ENCODE measurements around the gene SLC25A45.
"Not testable (repeated sequence)": the region's sequence is repeated elsewhere in the genome, so short reads cannot be mapped to it uniquely, and the experiment has no call there.

SLC25A45 gene

DNA sequence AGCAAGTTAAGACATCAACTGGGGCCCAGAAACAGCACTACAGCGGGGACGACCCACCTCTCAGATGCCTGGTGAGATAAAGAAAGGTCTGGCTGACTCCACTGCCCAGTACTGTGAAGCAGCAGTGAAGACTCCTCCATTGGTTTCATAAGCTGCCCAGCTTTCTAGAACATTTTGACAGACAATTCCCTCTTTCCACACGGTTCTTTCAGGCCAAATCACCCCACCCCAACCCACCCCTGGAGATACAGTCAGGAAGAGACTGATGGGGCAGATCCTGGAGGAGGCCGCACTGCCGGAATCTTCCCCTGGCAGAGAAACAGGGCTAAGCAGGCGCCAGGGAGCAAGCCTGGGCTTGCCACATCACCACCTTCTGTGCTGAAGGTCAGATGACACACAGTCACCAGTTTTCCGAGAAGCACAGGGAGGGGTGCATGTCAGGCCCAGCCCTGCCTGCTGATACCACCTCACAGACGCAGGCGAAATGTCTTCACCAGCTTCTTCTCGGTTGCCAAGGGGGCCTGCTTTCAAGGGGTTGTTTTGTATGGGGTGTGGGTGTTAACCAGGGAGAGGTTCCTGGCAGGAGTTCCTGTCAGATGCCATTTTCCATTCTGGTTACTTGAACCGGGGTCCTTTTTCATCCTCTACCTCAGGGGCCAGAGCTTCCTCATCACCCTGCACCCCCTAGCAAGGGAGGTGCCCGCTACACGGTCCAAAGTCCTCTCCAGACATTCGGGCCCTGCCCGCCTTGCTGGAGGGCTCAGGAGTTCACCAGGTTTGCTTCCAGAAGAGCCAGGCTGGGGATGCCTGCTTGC lies 38.7 kb upstream of the SLC25A45 start:
- DNase-seq = peak; percentile 95 to 98

GRCh38 chr11:65420506-65420905 lies 38.1 kb upstream of the SLC25A45 start:
- DNase-seq = no peak

DNA sequence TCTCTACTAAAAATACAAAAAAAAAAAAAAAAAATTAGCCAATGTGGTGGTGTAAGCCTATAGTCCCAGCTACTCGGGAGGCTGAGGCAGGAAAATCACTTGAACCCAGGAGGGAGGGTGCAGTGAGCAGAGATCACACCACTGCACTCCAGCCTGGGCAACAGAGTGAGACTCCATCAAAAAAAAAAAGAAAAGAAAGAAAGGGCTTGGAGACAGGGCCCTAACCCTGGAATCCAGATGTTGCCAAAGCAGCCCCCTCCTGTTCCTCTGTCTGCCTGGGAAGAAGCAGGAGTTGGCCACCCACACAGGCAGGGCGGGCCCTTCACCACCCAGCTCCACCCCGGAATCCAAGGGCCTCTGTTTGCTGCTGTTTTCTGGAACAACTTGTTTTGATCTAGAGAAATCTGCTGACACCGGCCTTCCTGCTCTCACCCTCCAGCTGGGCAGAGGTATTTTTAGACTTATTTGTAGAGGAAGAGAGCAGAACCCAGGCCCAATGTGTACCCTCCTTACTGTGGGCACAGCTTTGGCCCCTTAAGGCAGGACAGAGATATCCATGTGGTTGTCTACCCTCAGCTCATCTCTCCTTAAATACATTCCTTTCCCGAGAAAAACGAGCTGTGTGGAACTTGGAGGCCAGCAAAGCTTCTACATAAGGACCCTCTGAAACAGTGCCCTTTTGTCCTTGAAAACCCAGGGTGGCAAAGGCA lies 37.5 kb upstream of the SLC25A45 start:
- peak; percentile 86 to 94 for DNase-seq

GRCh38 chr11:65419460-65419771 lies 37.0 kb upstream of the SLC25A45 start:
- DNase-seq = peak; percentile 47 to 62

DNA sequence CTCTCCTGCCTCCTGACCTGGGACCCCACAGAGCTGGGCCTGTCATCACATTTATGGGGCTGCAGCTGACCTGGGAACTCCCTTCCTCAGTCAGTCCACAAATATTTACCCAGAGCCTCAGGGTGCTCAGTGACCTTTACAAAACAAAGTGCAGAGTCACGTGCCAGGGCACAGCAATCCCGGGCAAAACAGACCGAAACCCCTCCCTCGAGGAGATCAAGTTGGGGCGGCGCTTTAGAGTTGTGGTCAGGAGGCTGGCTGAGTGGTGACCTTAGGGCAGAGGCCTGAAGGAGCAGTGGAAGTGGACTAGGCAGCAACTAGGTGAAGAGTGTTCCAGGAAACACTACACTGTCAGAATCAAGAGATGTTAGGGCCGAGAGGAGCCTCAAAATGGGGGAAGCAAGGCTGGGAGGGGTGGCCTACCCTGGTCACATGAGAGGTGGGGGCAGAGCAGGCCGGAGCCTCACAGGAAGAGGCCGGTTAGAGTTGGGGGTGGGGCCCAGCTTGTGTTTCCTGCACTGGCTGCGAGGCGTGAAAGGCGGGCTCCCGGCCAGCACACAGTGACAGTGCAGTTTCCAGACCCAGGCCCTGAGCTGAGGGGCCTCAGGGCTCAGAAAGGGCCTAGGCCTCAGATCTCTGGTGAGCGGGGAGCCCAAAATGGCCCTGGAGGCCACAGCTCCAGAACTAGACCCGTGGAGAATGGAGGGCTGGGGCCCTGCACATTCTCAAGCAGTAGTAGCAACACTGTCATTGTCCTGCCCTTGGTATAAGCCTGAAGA lies 36.4 kb upstream of the SLC25A45 start:
- DNase-seq = peak; percentile 95 to 98

- peak in 1 of 2 donors; percentile 37 for DNase-seq
Measured at GRCh38 chr11:65418431-65418680, 35.9 kb upstream of the SLC25A45 start.

GRCh38 chr11:65417702-65418430 lies 35.4 kb upstream of the SLC25A45 start:
- peak in 1 of 2 donors; percentile 50 for DNase-seq

DNA sequence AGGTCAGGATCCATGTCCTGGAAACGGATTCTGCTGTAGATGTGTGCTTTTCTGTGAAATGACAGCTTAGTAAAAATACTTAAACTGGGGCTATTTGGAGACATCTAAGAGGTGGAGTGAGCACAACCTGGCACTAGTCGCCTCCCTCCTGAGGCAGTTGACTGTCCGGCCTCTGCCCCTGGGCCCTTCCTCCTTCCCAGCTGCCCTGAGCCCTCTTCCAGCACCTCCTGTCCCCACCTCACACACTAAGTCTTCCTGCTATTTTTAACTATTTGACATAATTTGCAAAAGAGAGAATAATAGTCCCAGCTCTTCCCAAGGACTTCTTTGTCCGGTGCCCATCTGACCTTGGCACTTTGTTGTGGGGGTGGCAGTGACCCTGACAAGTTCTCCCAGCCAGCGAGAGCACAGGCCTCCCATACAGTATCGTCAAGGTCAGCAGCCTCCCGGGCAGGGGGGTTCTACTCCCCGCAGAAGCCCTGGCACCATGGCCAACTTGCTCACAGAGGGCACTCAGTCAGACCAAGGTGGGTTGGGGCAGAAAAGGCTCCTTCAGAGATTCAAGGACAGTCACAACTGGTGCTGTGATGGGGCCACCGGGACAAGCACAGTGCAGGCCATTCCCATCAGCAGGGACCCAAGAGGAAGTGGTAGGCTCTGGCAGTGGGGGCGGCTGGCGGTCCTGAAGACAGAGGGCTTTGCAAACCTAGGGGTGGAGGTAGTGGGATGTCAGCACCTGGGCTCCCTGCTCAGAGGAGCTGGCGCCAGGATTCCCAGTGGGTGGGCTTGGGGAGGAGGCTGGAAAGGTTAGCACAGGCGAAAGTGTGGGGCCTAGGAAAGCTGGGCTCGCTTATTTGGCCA lies 34.6 kb upstream of the SLC25A45 start:
- peak in 1 of 2 donors; percentile 52 for DNase-seq

DNA sequence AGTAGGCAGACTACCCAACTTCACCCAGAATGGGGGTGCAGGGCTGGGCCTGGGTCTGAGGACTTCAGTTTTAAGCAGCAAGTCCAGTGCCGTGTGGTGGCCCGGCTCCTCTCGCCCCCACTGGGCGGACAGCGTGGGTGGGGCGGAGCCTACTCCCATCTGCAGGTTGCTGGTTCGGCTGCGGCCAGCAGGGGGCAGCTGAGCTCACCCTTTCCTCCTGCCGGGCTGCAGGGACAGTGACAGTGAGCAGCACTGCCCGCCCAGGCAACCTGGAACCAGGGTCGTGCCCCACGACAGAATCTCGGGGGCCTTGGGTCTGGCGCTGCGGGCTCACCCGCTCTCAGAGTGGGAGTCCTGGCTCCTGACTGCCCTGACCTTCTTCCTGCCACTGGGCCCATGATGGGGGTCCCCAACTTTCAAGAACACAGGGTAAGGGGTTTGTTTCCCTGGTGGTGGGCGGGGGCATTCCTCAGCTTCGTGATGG lies 33.9 kb upstream of the SLC25A45 start:
- peak; percentile 80 to 96 for DNase-seq

- no peak for DNase-seq
Measured at GRCh38 chr11:65415499-65416340, 33.3 kb upstream of the SLC25A45 start.

- DNase-seq = no peak
Measured at GRCh38 chr11:65414776-65415498, 32.5 kb upstream of the SLC25A45 start.

- DNase-seq = not testable (repeated sequence)
Measured at GRCh38 chr11:65413077-65413664, 30.7 kb upstream of the SLC25A45 start.

- no peak for DNase-seq
Measured at GRCh38 chr11:65412271-65413076, 30.0 kb upstream of the SLC25A45 start.

DNA sequence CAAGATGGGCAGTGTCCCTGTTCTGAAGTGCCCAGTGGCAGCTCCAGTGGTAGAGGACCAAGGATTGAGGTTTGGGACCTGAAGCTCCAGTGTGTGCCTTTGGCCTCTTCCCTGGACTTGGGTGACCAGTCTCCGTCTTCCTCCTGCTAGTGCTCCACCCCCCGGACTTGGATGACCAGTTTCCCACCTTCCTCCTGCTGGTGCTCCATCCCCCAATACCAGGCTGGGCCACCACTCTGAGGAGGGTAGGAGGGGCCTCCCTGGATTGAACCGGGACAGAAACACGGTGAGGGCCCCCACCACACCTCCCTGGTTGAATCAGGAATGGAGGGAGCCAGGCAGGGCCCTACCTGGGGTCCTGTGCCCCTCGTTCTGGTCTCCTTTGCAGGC lies 29.2 kb upstream of the SLC25A45 start:
- no peak for DNase-seq

- no peak for DNase-seq
Measured at GRCh38 chr11:65410936-65411680, 28.7 kb upstream of the SLC25A45 start.

- DNase-seq = no peak
Measured at GRCh38 chr11:65404638-65405339, 22.3 kb upstream of the SLC25A45 start.

DNA sequence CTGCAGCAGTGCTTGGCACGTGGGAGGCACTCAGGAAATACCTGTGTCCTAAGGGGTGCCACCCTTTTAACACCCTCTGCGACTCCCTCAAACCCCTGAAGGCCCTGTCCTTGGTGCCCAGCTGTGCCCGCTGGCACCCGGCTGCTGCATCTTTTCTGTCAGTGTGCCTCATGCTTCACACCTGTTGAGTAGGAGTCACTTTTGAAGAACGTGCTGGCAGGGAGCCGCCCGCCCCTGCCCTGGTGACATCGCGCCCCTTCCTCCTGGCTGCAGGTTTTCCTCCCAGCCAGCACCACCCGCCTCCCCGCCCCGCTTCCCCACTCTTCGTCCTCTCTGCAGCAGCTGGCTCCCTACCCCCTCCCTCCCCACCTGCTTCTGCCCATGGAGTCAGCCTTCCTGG lies 21.8 kb upstream of the SLC25A45 start:
- DNase-seq = no peak

All from inflammatory macrophage treated with lipopolysaccharide for 1 hour (primary cell).